PFSK-1 (cell line): ENCODE measurements around the gene MAN2A2.

Experiments
- POLR2AphosphoS5 ChIP-seq: IDR thresholded peaks from 2 replicates; pipeline ENCODE4 v1.6.1; 2012; ENCODE audit warnings: low read depth, mild to moderate bottlenecking, control low read depth, low read length, moderate library complexity
- SIN3A ChIP-seq: IDR thresholded peaks from 2 replicates; pipeline ENCODE4 v1.6.1; 2012; ENCODE audit warnings: mild to moderate bottlenecking, low read length, moderate library complexity, borderline replicate concordance; ENCODE audit not compliant: insufficient read depth
- TAF1 ChIP-seq: IDR thresholded peaks from 2 replicates; pipeline ENCODE4 v1.6.1; 2012; ENCODE audit warnings: low read length, control low read depth, borderline replicate concordance; ENCODE audit not compliant: insufficient read depth
- TF ChIP-seq, protein P1 (sequence below), 2 experiments: IDR thresholded peaks; 2 replicates each; pipeline versions ENCODE4 v1.6.1 to v1.8.0; 2011 to 2012; ENCODE audit warnings: low read depth in 2 of 2, low read length in 2 of 2, control low read depth in 1 of 2, inconsistent platforms in 1 of 2, mild to moderate bottlenecking in 1 of 2, moderate library complexity in 1 of 2; ENCODE audit not compliant: insufficient read depth in 1 of 2

GRCh38 chr15:90862487-90862886, 40.6 kb upstream of the MAN2A2 start:
- TF ChIP-seq, protein P1, sequence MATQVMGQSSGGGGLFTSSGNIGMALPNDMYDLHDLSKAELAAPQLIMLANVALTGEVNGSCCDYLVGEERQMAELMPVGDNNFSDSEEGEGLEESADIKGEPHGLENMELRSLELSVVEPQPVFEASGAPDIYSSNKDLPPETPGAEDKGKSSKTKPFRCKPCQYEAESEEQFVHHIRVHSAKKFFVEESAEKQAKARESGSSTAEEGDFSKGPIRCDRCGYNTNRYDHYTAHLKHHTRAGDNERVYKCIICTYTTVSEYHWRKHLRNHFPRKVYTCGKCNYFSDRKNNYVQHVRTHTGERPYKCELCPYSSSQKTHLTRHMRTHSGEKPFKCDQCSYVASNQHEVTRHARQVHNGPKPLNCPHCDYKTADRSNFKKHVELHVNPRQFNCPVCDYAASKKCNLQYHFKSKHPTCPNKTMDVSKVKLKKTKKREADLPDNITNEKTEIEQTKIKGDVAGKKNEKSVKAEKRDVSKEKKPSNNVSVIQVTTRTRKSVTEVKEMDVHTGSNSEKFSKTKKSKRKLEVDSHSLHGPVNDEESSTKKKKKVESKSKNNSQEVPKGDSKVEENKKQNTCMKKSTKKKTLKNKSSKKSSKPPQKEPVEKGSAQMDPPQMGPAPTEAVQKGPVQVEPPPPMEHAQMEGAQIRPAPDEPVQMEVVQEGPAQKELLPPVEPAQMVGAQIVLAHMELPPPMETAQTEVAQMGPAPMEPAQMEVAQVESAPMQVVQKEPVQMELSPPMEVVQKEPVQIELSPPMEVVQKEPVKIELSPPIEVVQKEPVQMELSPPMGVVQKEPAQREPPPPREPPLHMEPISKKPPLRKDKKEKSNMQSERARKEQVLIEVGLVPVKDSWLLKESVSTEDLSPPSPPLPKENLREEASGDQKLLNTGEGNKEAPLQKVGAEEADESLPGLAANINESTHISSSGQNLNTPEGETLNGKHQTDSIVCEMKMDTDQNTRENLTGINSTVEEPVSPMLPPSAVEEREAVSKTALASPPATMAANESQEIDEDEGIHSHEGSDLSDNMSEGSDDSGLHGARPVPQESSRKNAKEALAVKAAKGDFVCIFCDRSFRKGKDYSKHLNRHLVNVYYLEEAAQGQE (IDR thresholded peaks at IDR 0.05; ENCODE audit: insufficient read depth in 1 of 2, low read depth in 2 of 2, low read length in 2 of 2) = no peak
- TF ChIP-seq TAF1 (no peak), SIN3A (no peak), POLR2AphosphoS5 (no peak)
